HG03460 (cell line): ENCODE measurements around the gene S100A6.

Experiments used
- ATAC-seq: cut with Tn5 transposase; IDR thresholded peaks from one replicate; pipeline ENCODE4 v1.9.1; 2021; ENCODE audit not compliant: unreplicated experiment

S100A6 gene

DNA sequence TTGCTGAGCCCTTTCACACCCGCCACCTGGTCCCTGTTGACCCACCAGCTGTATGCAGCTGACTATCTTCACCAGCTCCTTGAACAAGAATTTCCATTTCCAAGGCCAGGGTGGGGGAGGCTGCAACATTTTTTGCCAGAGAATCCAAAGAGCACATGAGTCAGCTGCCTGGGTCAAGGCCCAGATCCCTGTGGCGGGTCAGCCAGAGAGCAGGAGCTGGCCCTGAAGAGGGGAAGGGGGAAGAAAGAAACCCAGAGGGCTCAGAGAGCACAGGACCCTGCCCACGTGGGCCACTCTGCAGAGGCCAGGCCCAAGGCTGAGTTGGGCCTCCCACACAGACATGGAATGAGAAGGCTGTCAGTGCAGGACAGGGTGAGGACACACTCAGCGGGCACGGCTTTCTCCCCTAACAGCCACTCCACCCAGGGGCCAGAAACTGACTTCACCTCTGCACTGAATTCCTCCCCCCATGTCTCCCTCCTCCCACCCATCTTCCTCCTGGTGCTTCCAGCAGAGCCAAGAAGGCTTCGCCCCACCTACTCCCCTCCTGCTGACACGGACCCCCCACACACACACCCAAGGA lies 28.9 kb downstream of the S100A6 start:
- ATAC-seq, result no peak

DNA sequence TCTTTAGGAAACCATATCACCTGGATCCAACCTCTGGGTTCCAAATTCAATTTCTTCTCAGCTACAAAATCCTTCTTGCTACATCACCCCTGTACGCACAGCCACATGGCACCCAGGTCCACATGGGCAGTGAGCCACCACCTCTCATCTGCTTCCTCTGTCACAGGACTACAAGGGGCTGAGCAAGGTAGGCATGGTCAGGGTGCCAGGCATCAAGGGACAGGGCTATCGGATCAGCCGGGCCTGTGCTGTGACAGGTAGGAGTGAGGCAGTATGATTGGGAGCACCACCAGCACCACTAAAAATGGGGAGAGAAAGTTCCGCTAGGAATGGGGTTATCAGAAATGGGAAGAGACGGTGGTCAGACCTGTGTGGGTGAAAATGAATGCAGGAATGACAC lies 29.4 kb downstream of the S100A6 start:
- no peak for ATAC-seq

DNA sequence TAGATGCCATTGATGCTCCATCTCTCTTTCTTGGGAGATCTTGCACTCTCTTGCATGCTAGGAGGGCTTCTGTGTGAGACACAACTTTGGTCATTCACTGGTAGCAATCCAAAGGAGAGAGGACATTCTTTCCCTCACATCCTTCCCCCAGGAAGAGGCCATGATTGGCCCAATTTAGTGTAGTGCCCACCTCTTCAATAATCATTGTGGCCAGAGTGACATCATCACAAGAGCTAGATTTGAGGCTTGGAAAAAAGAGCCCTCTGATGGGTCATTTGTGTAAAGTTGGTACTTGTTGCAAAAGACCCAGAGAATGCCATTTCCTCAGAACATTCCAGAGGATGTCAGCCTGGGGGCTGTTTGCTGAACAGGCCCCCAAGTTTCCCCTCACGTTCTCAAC lies 30.2 kb downstream of the S100A6 start:
- ATAC-seq, result no peak

DNA sequence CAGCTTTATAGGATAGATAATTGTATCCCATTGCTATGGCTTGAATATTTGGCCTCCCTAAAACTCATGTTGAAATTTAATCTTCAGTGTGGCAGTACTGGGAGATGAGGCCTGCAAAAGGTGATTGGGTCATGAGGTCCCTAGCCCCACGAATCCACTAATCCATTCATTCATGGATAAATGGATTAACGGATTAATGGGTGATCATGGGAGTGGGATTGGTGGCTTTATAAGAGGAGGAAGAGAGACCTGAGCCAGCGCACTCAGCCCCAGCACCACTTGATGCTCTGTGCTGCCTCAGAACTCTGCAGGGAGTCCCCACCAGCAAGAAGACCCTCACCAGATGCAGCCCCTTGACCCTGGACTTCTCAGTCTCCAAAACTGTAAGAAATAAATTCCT lies 32.0 kb downstream of the S100A6 start:
- ATAC-seq, result no peak

DNA sequence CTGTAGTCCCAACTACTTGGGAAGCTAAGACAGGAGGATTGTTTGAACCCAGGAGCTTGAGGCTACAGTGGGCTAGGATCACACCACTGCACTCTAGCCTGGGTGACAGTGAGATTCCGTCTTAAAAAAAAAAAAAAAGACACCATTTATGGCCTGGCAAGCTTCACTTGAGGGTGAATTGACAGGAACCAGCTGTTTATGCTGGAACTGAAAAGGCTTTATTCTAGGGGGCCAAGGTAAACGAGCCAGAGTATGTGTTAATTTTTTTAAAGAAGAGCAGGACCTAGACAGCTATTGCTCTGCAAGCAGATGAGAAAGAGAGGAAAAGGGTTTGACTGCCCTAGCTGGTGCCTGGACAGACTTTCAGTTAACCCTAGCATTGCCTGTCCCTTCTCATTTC lies 37.0 kb downstream of the S100A6 start:
- no peak for ATAC-seq

DNA sequence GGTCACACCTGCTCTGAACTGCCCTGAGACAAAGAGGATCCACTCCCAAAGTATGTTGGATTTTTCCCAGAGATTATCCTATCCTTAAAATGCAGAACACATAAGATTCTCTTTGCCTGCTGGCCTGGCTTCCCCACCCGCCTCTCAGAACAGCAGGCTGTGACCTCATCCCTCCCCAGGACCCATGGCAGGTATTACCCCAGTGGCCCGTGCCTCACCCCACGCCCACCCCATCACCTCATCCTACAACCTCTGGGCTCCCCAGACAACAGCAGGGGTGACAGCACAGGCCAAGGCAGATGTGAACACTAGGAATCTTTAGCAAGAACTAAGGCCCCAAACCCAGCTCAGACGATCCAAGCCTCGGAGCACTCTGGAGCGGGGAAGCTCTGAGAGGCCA lies 40.3 kb downstream of the S100A6 start:
- no peak for ATAC-seq

DNA sequence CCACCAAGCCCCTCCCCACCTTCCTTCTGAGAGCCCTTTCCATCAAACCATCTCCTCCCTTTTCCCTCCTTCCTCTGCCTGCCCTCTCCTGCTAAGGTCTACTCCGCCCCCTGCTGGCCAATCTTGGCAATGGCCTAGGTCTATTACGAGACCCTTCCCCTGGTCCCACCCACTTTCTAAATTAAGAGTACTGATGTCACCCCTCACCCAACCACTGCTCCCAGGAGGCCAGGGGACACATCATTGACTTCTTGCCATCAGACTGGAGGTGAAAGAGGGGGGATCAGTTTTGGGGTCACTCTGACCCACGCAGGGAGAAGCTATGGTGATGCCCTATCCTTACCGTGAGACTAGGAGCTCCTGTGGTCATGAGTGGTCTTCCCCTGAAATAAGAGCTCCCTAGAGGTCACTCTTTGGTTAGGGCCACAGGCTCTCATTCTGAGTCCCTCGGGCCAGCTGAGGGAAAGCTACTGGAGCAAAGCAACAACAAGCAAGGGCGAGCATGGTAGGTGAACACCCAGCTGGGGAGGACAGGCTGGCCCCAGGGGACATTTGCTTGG lies 40.7 kb downstream of the S100A6 start:
- ATAC-seq, result no peak

DNA sequence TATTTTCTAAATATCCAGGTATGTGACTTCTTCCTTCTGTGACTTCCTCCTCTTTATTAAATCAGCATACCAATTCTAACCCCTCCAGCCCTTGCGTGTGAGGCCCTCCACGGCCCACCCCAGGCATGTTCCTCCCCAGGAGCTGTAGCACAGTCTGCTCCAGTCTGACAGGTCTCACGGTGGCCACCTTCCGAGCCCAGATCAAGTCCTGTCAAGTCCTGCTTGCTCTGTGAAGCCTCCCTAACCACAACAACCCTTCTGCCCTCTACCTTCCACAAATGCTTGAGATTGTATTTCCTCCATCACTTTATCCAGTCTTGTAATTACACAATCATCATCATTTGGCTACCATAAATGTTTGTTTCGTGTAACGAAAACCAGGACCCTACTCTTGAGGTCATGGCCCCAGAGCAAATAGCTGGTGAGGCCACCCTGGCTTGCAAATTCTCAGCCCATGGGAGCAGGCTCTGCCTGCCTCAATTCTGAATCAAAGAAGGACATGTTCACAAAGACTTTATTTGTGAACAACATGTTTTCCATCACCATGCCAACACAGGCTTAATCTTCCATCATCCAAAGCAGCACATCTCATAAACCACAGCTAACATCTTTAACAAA lies 42.3 kb downstream of the S100A6 start:
- ATAC-seq, result no peak

DNA sequence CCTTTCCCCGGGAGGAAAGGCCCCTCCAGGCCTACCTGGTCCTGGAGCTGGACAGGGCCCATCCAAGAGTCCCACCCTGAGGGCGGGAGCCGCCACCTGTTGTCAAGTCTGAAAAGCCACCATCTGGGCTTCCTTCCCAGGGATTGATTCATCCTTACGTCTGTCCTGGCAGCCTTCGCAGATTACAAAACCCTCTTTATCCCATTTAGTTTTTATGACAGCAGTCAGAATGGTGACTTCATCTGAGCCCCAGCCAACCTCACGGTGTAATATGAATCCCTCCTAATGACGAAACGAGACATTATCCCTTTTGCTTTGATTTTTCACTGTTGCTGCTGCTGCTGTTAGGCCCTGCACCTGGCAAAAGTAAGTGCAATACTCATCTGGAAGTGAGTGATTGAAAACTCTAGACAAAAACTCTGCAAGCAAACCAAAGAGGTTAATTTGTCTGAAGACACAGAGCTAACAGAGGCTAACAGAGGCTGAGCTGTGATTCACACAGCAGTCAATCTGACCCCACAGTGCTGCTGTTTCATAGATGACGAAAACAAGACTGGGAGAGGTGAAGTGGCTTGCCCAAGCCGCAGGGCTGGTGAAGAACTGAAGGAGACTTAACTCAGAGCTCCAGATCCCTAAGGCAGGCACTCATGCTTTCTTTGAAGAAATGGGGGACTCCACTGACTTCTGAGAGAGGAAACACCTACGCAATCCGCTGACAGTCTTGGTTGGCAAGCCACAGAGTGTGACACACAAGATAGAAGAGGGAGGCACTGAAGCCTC lies 45.3 kb downstream of the S100A6 start:
- no peak for ATAC-seq

DNA sequence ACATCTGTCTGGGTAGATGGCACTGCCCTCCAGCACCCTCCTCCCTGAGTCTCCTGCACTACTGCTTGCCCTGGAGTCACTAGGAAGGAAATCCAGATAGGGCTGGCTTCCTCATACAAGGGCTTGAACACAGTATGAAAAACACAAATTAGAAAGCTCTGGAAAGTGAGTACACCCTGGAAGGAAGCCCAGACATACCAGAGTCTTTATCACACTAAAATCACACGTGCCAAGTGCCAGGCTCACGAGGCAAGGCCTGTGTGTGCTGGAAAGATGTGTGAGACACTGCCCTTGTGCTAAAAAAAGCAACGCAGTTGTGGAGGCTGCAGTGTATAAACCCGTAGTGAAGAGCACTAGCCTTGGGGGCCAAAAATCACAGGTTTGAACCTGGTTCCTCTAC lies 47.1 kb downstream of the S100A6 start:
- no peak for ATAC-seq

DNA sequence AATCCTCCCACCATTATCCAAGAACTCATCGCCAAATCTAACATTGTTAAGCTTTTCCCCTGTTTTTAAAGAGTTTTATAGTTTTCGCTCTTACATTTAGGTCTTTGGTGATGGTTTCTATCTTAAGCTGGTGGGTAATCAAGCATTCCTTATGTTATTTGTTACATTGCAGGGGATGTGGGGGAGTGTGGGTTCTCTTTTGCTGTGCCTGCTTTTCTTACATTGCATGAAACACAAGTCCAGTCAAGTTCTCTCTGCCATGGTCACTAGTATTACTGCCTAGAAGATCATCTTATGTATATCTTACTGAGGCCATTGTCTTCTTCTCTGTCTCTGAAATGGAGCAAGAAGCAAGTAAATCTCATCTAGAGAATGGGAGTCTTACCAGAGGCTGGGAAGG lies 48.1 kb downstream of the S100A6 start:
- ATAC-seq, result no peak

DNA sequence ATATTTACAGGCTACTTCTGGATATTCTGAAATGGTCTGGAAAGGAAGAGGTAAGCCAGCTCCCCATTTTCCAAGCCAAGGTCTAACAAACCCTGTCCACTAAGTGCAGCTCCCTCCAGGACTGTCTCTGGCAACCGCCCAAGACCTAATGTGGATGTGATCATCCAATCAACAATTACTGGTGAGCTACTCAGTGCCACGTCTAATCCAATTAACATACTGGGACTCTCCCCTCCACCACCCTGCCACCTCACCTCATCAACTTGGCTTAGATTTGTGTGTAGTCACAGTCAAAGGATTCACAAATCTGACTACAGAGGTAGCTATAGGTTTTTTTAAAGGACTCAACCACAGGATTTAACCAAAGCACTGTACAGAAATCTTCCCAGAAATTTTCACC lies 49.9 kb downstream of the S100A6 start:
- ATAC-seq, result no peak
